Activated CD4-positive, alpha-beta T cell treated with anti-CD3 and anti-CD28 coated beads, Interleukin-2, amount 10 ng/mL, durations not matched to agents 7 days and 5 days (primary cell): ENCODE results near the gene ROBO1. TPM values are rescaled to one million over a fixed set of nuclear protein-coding genes. Genes with fewer than 3 reads are reported as not detected.

ENCODE experiments used
- CTCF ChIA-PET: fragments of 350-600 bp; sonication (Branson Sonifier 250); formaldehyde crosslinking; loops from one replicate; lab custom pipeline; 2021; ENCODE audit warnings: antibody characterized with exemption; lab: Charles Lee
- POLR2A ChIA-PET: fragments of 350-600 bp; sonication (Branson Sonifier 250); formaldehyde crosslinking; loops from one replicate; lab custom pipeline; 2021; ENCODE audit warnings: antibody characterized with exemption; lab: Charles Lee
- DNase-seq: peaks from one replicate; pipeline ENCODE4 v3.0.0-alpha.2; 2020
- H3K27ac Mint-ChIP-seq: one replicate; pipeline ENCODE4 v1.8.0; 2021; ENCODE audit warnings: mild to moderate bottlenecking, moderate library complexity, mixed read lengths
- H3K27me3 Mint-ChIP-seq: one replicate; pipeline ENCODE4 v1.8.0; 2021; ENCODE audit warnings: mixed read lengths
- H3K36me3 Mint-ChIP-seq: one replicate; pipeline ENCODE4 v1.8.0; 2021; ENCODE audit warnings: low read depth, mixed read lengths
- H3K4me1 Mint-ChIP-seq: one replicate; pipeline ENCODE4 v1.8.0; 2021; ENCODE audit warnings: mixed read lengths
- H3K4me3 Mint-ChIP-seq: one replicate; pipeline ENCODE4 v1.8.0; 2021; ENCODE audit warnings: mild to moderate bottlenecking, moderate library complexity, mixed read lengths
- H3K9me3 Mint-ChIP-seq: one replicate; pipeline ENCODE4 v1.8.0; 2021; ENCODE audit warnings: mixed read lengths
- total RNA-seq, 2 experiments: library from RNA; stranded (reverse); gene quantifications; one replicate each; pipeline ENCODE4 v1.2.3, GENCODE V29; 2021

ROBO1 gene
- total RNA-seq, 2 experiments from 2014 or later: 0.55 to 0.62 TPM

- ChIA-PET CTCF (no interaction called here), POLR2A (no interaction called here)
- peaks cover 2% of the 10 kb centered on the region for H3K9me3 Mint-ChIP-seq
- no peaks in the 10 kb centered on the region for H3K36me3 Mint-ChIP-seq
- DNase-seq: no peak
- H3K27ac Mint-ChIP-seq: no peak overlapping the region
- no peak overlapping the region for H3K4me3 Mint-ChIP-seq
- no peaks in the 10 kb centered on the region for H3K27me3 Mint-ChIP-seq
- no peaks in the 10 kb centered on the region for H3K4me1 Mint-ChIP-seq
These were observed 841.3 kb downstream of the ROBO1 start for GRCh38 chr3:78926523-78926922.

- CTCF ChIA-PET: no interaction called here
- no peaks in the 10 kb centered on the region for H3K36me3 Mint-ChIP-seq
- H3K9me3 Mint-ChIP-seq: peaks cover 2% of the 10 kb centered on the region
- no peak overlapping the region for H3K4me3 Mint-ChIP-seq
- H3K27me3 Mint-ChIP-seq: no peaks in the 10 kb centered on the region
- H3K27ac Mint-ChIP-seq: no peak overlapping the region
- POLR2A ChIA-PET: no interaction called here
- no peaks in the 10 kb centered on the region for H3K4me1 Mint-ChIP-seq
- DNase-seq: no peak
These were observed 843.1 kb downstream of the ROBO1 start for GRCh38 chr3:78924711-78925110.

- CTCF ChIA-PET: no interaction called here
- no peak overlapping the region for H3K27ac Mint-ChIP-seq
- H3K27me3 Mint-ChIP-seq: no peaks in the 10 kb centered on the region
- H3K9me3 Mint-ChIP-seq: no peaks in the 10 kb centered on the region
- DNase-seq: no peak
- POLR2A ChIA-PET: no interaction called here
- no peak overlapping the region for H3K4me3 Mint-ChIP-seq
- no peaks in the 10 kb centered on the region for H3K4me1 Mint-ChIP-seq
- H3K36me3 Mint-ChIP-seq: no peaks in the 10 kb centered on the region
These were observed 848.6 kb downstream of the ROBO1 start for GRCh38 chr3:78919021-78919755.

DNA sequence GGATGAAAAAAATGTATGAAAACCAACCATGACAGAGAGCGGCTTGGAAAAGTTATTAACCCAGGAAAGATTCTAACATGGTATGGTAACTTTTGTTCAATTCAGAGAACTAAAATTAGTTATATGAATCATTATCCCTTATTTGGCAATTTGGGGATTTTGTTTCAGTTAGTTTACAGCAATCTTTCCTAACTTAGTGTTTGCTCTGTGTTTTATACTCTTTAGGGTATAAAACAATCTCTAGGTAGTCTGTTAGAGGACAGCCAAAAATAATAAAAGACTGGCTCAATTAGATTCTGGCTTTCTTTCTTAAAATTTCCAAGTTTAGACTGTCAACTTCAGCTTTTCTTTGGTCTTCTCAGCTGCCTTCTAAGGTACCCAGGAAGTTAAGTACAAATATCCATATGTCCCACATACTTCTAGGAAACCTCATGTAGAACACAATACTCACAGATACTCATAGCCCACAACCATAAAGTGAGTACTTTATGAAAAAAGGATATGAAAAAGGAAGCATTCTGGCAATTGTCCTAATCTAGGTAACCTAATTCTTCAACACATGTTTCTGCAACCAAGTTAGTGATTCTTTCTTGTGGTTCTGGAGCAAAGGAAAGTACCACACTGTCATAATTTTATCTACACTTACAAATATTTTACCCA lies 849.3 kb downstream of the ROBO1 start:
- Mint-ChIP-seq H3K4me1 (no peaks in the 10 kb centered on the region), H3K9me3 (no peaks in the 10 kb centered on the region), H3K27ac (no peak overlapping the region), H3K27me3 (no peaks in the 10 kb centered on the region), H3K36me3 (no peaks in the 10 kb centered on the region), H3K4me3 (no peak overlapping the region)
- DNase-seq: no peak
- CTCF ChIA-PET: no interaction called here
- POLR2A ChIA-PET: no interaction called here

- no peak for DNase-seq
- Mint-ChIP-seq H3K36me3 (no peaks in the 10 kb centered on the region), H3K27me3 (no peaks in the 10 kb centered on the region), H3K4me1 (no peaks in the 10 kb centered on the region), H3K9me3 (no peaks in the 10 kb centered on the region), H3K27ac (no peak overlapping the region), H3K4me3 (no peak overlapping the region)
- ChIA-PET POLR2A (no interaction called here), CTCF (no interaction called here)
These were observed 850.3 kb downstream of the ROBO1 start for GRCh38 chr3:78917536-78917935.

- Mint-ChIP-seq H3K36me3 (no peaks in the 10 kb centered on the region), H3K4me1 (no peaks in the 10 kb centered on the region), H3K4me3 (no peak overlapping the region), H3K27me3 (no peaks in the 10 kb centered on the region), H3K9me3 (no peaks in the 10 kb centered on the region), H3K27ac (no peak overlapping the region)
- ChIA-PET POLR2A (no interaction called here), CTCF (no interaction called here)
- no peak for DNase-seq
These were observed 854.1 kb downstream of the ROBO1 start for GRCh38 chr3:78913711-78914110.

DNA sequence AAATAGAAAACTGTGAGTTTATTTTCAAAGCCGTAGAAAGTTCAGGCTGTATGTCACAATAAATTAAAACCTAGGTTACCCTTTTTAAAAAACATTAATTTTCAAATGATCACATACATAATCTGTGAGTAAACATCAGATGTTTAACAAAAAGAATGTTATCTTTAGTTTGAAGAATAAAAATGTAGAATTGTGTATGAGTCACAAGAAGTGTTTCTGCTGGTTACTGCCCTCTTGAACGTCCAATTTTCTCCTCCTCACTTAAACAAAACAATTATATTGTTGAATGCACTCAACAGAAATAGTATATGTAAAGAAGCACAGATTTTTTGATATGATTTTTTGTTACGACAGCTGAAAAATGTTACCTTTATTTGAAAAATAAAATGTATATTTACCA lies 855.1 kb downstream of the ROBO1 start:
- Mint-ChIP-seq H3K27ac (no peak overlapping the region), H3K27me3 (no peaks in the 10 kb centered on the region), H3K4me1 (no peaks in the 10 kb centered on the region), H3K36me3 (no peaks in the 10 kb centered on the region), H3K4me3 (no peak overlapping the region), H3K9me3 (no peaks in the 10 kb centered on the region)
- POLR2A ChIA-PET: no interaction called here
- CTCF ChIA-PET: no interaction called here
- DNase-seq: no peak

- ChIA-PET CTCF (no interaction called here), POLR2A (no interaction called here)
- Mint-ChIP-seq H3K4me3 (no peak overlapping the region), H3K27ac (no peak overlapping the region), H3K27me3 (no peaks in the 10 kb centered on the region), H3K4me1 (no peaks in the 10 kb centered on the region), H3K9me3 (no peaks in the 10 kb centered on the region), H3K36me3 (no peaks in the 10 kb centered on the region)
- no peak for DNase-seq
These were observed 855.5 kb downstream of the ROBO1 start for GRCh38 chr3:78912259-78912658.

DNA sequence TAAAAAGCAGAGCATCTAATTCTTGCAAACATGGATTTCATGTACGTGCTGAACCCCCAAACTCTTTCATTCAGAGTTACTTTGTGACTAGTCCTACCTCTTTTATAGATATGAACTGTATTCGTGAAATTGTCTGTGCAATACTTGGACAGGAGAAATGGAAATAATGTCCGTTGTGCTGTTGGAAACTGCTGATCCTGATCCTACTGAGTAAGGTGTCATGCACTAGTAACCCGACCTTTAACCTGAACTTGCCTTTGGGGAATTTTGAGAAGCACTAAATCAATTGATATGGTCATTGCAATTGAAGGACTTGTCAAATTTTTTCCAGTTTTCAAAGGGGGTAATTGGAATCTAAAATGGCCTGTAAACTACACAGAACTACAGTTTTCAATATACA lies 856.4 kb downstream of the ROBO1 start:
- POLR2A ChIA-PET: no interaction called here
- H3K4me1 Mint-ChIP-seq: no peaks in the 10 kb centered on the region
- no peaks in the 10 kb centered on the region for H3K36me3 Mint-ChIP-seq
- H3K27ac Mint-ChIP-seq: no peak overlapping the region
- no peak overlapping the region for H3K4me3 Mint-ChIP-seq
- no peaks in the 10 kb centered on the region for H3K27me3 Mint-ChIP-seq
- no peak for DNase-seq
- CTCF ChIA-PET: no interaction called here
- H3K9me3 Mint-ChIP-seq: no peaks in the 10 kb centered on the region

DNA sequence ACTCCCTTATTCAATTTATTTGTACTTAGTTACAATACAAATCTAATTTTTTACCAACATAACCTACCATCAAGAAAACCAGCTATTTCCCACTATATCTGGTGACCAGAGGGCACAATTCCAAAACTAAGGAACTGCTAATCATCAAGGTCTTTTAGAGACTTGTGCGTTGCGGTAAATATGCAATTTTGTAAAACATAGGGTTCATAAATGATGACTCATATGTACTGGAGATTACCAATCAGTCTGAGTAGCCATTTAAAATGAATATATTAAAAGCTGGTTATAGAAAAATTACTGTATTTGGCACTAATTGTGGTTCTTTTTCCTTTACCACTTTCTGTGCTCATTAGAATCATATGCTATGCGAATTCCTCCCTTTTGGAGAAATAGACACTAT lies 859.6 kb downstream of the ROBO1 start:
- H3K9me3 Mint-ChIP-seq: no peaks in the 10 kb centered on the region
- CTCF ChIA-PET: no interaction called here
- no peaks in the 10 kb centered on the region for H3K27me3 Mint-ChIP-seq
- POLR2A ChIA-PET: no interaction called here
- no peak overlapping the region for H3K4me3 Mint-ChIP-seq
- no peak for DNase-seq
- H3K4me1 Mint-ChIP-seq: no peaks in the 10 kb centered on the region
- no peaks in the 10 kb centered on the region for H3K36me3 Mint-ChIP-seq
- no peak overlapping the region for H3K27ac Mint-ChIP-seq

DNA sequence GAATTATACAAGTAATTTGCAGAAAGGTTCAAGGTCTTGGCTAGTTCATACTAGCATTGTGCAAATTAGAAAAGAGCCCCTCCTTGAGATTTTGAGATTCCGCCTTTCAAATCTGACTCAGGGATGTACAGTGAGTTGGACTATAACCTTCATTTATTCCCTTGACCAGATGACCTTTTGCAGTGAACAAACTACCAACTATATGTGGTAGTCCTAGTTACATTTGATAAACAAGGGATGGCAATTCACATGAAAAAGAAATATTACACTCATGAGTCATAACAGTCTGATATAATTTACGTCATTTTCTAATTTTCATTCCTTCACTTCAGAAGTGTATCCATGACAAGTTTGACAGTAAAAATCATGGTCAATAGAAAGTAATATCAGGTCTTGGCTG lies 860.4 kb downstream of the ROBO1 start:
- H3K27ac Mint-ChIP-seq: no peak overlapping the region
- H3K9me3 Mint-ChIP-seq: no peaks in the 10 kb centered on the region
- DNase-seq: no peak
- CTCF ChIA-PET: no interaction called here
- H3K4me3 Mint-ChIP-seq: no peak overlapping the region
- no peaks in the 10 kb centered on the region for H3K4me1 Mint-ChIP-seq
- no peaks in the 10 kb centered on the region for H3K36me3 Mint-ChIP-seq
- POLR2A ChIA-PET: no interaction called here
- H3K27me3 Mint-ChIP-seq: no peaks in the 10 kb centered on the region

- ChIA-PET CTCF (no interaction called here), POLR2A (no interaction called here)
- DNase-seq: no peak
- H3K36me3 Mint-ChIP-seq: no peaks in the 10 kb centered on the region
- no peaks in the 10 kb centered on the region for H3K9me3 Mint-ChIP-seq
- no peak overlapping the region for H3K27ac Mint-ChIP-seq
- no peak overlapping the region for H3K4me3 Mint-ChIP-seq
- no peaks in the 10 kb centered on the region for H3K4me1 Mint-ChIP-seq
- H3K27me3 Mint-ChIP-seq: no peaks in the 10 kb centered on the region
These were observed 860.9 kb downstream of the ROBO1 start for GRCh38 chr3:78906930-78907329.

DNA sequence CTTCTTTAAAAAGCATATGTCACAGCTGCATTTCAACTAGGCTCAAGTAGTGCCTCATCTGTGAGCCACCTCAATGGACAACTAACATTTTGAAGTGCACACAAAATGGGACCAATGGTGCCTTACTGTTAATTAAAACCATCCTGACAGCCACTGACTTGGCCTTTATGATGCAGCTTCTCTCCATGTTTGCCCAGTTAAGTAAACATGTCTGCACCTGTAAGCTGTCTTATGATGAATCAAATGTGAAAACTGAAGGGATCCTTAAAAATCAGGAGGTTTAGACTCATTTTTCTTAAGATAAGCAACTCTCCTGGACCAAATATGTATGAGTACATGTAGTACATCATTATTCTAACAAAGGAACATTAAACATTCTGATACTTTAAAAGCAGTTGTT lies 861.6 kb downstream of the ROBO1 start:
- H3K9me3 Mint-ChIP-seq: no peaks in the 10 kb centered on the region
- H3K27ac Mint-ChIP-seq: no peak overlapping the region
- H3K36me3 Mint-ChIP-seq: no peaks in the 10 kb centered on the region
- ChIA-PET POLR2A (no interaction called here), CTCF (no interaction called here)
- DNase-seq: no peak
- H3K4me1 Mint-ChIP-seq: no peaks in the 10 kb centered on the region
- H3K4me3 Mint-ChIP-seq: no peak overlapping the region
- no peaks in the 10 kb centered on the region for H3K27me3 Mint-ChIP-seq

DNA sequence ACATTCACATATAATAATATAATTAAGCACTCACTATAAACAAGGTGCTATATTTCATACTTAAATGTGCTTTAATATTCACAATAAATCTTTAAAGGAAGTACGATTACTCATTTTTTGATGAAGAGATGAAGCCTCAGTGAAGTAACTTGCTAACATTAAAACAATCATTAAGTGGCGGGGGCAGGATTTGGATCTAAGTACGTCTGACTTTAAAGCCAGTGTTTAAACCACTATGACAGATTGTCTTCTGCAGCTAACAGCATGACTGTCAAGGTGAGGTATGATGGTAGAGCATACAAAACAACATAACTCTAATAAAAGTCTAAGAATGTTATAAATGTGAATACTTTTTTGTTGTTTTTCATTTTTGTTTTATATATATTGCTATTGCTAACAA lies 862.1 kb downstream of the ROBO1 start:
- DNase-seq: no peak
- CTCF ChIA-PET: no interaction called here
- Mint-ChIP-seq H3K27ac (no peak overlapping the region), H3K27me3 (no peaks in the 10 kb centered on the region), H3K4me3 (no peak overlapping the region), H3K4me1 (no peaks in the 10 kb centered on the region), H3K36me3 (no peaks in the 10 kb centered on the region), H3K9me3 (no peaks in the 10 kb centered on the region)
- POLR2A ChIA-PET: no interaction called here
